Kidney epithelial cell (primary cell): ENCODE measurements around the gene TBX15. TPM values are rescaled to one million over a fixed set of nuclear protein-coding genes. Genes with fewer than 3 reads are reported as not detected.

Experiments
- DNase-seq: peaks from one replicate; pipeline ENCODE4 v3.0.0-alpha.2; 2010; ENCODE audit warnings: low read depth
- H3K27me3 ChIP-seq: 2 replicates; pipeline ENCODE4 v1.6.0; 2011; ENCODE audit warnings: low read length; ENCODE audit not compliant: control insufficient read depth, insufficient read depth
- H3K36me3 ChIP-seq: 2 replicates; pipeline ENCODE4 v1.5.1; 2011; ENCODE audit warnings: low read length; ENCODE audit not compliant: control insufficient read depth, insufficient read depth
- H3K4me3 ChIP-seq: 2 replicates; pipeline ENCODE4 v1.5.1; 2011; ENCODE audit warnings: low read depth, mild to moderate bottlenecking, control low read depth, low read length
- CTCF ChIP-seq: IDR thresholded peaks from 2 replicates; pipeline ENCODE4 v1.5.1; 2011; ENCODE audit warnings: mild to moderate bottlenecking, moderate library complexity, low read length, control low read depth, inconsistent platforms; ENCODE audit not compliant: insufficient read depth, poor library complexity, severe bottlenecking
- total RNA-seq: library from RNA; depleted of rRNA; stranded (reverse); fragments of >200 nt; gene quantifications from 2 replicates; pipeline ENCODE4 v1.2.3, GENCODE V29; 2015

TBX15 gene
- total RNA-seq, 1 donor from 2014 or later: not detected

DNA sequence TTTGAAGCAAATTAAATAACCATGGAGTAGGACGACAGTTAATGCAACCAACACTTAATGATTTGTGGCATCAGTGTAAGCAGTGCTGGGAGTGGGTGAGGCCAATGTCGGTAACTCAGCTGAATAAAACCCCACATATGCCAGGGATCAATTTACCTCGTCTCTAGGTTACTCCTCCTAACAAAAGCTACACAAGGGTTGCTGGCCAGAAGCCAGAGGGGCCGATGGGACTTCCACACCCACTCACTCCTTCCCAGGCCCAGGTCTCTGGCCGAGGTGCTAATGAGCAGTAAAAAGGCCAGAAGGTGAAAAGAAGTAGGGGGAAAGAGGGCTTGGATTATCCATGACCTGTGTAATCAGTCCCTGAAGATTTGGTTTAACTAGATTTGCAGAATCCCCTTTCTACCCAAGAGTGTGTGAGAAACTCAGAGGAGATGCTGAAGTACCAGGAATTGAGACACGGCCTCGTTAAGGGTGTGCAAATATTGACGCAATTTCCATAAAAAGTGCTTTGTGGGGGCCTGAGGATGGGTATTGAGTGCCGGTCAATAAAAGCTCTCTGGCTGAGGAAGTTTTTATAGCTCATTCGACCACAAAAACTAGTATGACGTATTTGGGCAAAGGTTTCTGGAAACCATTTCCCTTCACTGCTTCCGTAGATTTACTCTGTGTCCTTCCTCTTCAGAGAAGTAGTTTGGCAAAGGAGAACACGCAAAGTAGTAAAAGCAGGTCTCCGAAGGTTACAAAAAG is 145.5 kb downstream of the TBX15 start:
- Histone ChIP-seq H3K36me3 (no peaks in the 10 kb centered on the region), H3K4me3 (no peak overlapping the region), H3K27me3 (no peaks in the 10 kb centered on the region)
- TF ChIP-seq CTCF: no peak
- no peak for DNase-seq

DNA sequence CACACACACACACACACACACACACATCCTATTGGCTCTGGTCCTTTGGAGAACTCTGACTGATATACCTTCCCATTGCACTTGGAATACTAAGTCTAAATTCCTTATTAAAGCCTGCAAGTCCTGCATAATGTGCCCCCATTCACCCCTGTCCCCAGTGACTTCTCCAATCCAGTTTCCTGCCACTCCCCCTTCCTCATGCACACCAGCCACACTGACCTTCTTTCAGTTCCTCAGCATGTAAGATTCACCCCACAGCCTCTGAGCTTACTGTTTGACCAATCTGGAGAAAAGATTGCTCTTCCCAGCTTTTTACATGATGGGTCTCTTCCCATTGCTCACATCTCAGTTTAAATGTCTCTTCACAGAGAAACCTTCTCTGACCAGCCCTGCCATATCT is 146.6 kb downstream of the TBX15 start:
- TF ChIP-seq CTCF: no peak
- H3K4me3 ChIP-seq: no peak overlapping the region
- no peaks in the 10 kb centered on the region for H3K36me3 ChIP-seq
- no peaks in the 10 kb centered on the region for H3K27me3 ChIP-seq
- DNase-seq: no peak

Other genes with a start within 250 kb of the TBX15 start
- gene WARS2, start 152.3 kb upstream of the TBX15 start, total RNA-seq: 16.6 and 18.7 TPM in 2 replicates